Memory B cell (primary cell): Measurements from ENCODE around the gene PRR5.

Experiments
- ATAC-seq: fragments of 150-1000 bp; cut with Tn5 transposase; 2 replicates; pipeline ENCODE4 v1.10.0; 2021; ENCODE audit warnings: low read depth, mild to moderate bottlenecking, moderate library complexity
- DNase-seq, 2 donors: peaks; one replicate each; pipeline ENCODE4 v3.0.0; 2022; ENCODE audit warnings: low spot score in 2 of 2
- H3K27ac Mint-ChIP-seq: one replicate; pipeline ENCODE4 v1.8.0; 2022; ENCODE audit warnings: mild to moderate bottlenecking, moderate library complexity, mixed read lengths
- H3K27me3 Mint-ChIP-seq: one replicate; pipeline ENCODE4 v1.8.0; 2022; ENCODE audit warnings: mixed read lengths
- H3K36me3 Mint-ChIP-seq: one replicate; pipeline ENCODE4 v1.8.0; 2022; ENCODE audit warnings: mild to moderate bottlenecking, mixed read lengths
- H3K4me1 Mint-ChIP-seq: one replicate; pipeline ENCODE4 v1.8.0; 2022; ENCODE audit warnings: mixed read lengths
- H3K4me3 Mint-ChIP-seq: one replicate; pipeline ENCODE4 v1.8.0; 2022; ENCODE audit warnings: mild to moderate bottlenecking, moderate library complexity, mixed read lengths
- H3K9me3 Mint-ChIP-seq: one replicate; pipeline ENCODE4 v1.8.0; 2022; ENCODE audit warnings: mixed read lengths

The PRR5 gene

GRCh38 chr22:44750481-44750880 is 48.5 kb downstream of the PRR5 start:
- H3K27ac Mint-ChIP-seq, result no peak overlapping the region
- no peaks in the 10 kb centered on the region for H3K36me3 Mint-ChIP-seq
- H3K4me3 Mint-ChIP-seq, result no peak overlapping the region
- DNase-seq (no peak), ATAC-seq (no peak)
- no peaks in the 10 kb centered on the region for H3K4me1 Mint-ChIP-seq
- H3K9me3 Mint-ChIP-seq, result no peaks in the 10 kb centered on the region
- peaks cover 15% of the 10 kb centered on the region for H3K27me3 Mint-ChIP-seq

GRCh38 chr22:44752285-44753188 is 50.5 kb downstream of the PRR5 start, which contains the start of gene ARHGAP8:
TSS of gene ARHGAP8 (plus strand) at chr22:44752575. CDS start at chr22:44786528, 33,953 bp downstream.
- Mint-ChIP-seq H3K9me3 (no peaks in the 10 kb centered on the region), H3K4me1 (no peaks in the 10 kb centered on the region), H3K4me3 (peak within 1 kb of the TSS; percentile 71), H3K27me3 (peaks cover 17% of the 10 kb centered on the region), H3K36me3 (no peaks in the 10 kb centered on the region), H3K27ac (no peak within 1 kb of the TSS)
- ATAC-seq, result peak; percentile 19
- DNase-seq, result no peak

GRCh38 chr22:44753189-44754042 is 51.4 kb downstream of the PRR5 start:
- no peak overlapping the region for H3K27ac Mint-ChIP-seq
- no peak for ATAC-seq
- H3K9me3 Mint-ChIP-seq, result no peaks in the 10 kb centered on the region
- H3K36me3 Mint-ChIP-seq, result no peaks in the 10 kb centered on the region
- H3K4me3 Mint-ChIP-seq, result peak overlapping the region; percentile 71
- peaks cover 23% of the 10 kb centered on the region for H3K27me3 Mint-ChIP-seq
- H3K4me1 Mint-ChIP-seq, result no peaks in the 10 kb centered on the region
- no peak for DNase-seq

GRCh38 chr22:44754998-44755397 is 53.0 kb downstream of the PRR5 start:
- no peak overlapping the region for H3K27ac Mint-ChIP-seq
- H3K9me3 Mint-ChIP-seq, result no peaks in the 10 kb centered on the region
- no peak overlapping the region for H3K4me3 Mint-ChIP-seq
- ATAC-seq (no peak), DNase-seq (no peak)
- no peaks in the 10 kb centered on the region for H3K4me1 Mint-ChIP-seq
- H3K27me3 Mint-ChIP-seq, result peaks cover 28% of the 10 kb centered on the region
- peaks cover 1% of the 10 kb centered on the region for H3K36me3 Mint-ChIP-seq

- DNase-seq, result no peak
Measured at GRCh38 chr22:44755417-44755816, 53.4 kb downstream of the PRR5 start.

GRCh38 chr22:44755956-44756361 is 54.0 kb downstream of the PRR5 start:
- no peaks in the 10 kb centered on the region for H3K4me1 Mint-ChIP-seq
- no peak overlapping the region for H3K4me3 Mint-ChIP-seq
- peaks cover 25% of the 10 kb centered on the region for H3K27me3 Mint-ChIP-seq
- no peak overlapping the region for H3K27ac Mint-ChIP-seq
- DNase-seq (no peak), ATAC-seq (no peak)
- peaks cover 1% of the 10 kb centered on the region for H3K36me3 Mint-ChIP-seq
- no peaks in the 10 kb centered on the region for H3K9me3 Mint-ChIP-seq

More at GRCh38 chr22:44755417-44755816, 53.4 kb downstream of the PRR5 start:
- Mint-ChIP-seq H3K9me3 (no peaks in the 10 kb centered on the region), H3K4me3 (no peak overlapping the region), H3K27me3 (peaks cover 25% of the 10 kb centered on the region), H3K36me3 (peaks cover 1% of the 10 kb centered on the region), H3K4me1 (no peaks in the 10 kb centered on the region), H3K27ac (no peak overlapping the region)
- ATAC-seq, result no peak

- Mint-ChIP-seq H3K4me3 (no peak overlapping the region), H3K36me3 (peaks cover 7% of the 10 kb centered on the region), H3K27ac (no peak overlapping the region), H3K9me3 (peaks cover 5% of the 10 kb centered on the region), H3K27me3 (peaks cover 22% of the 10 kb centered on the region), H3K4me1 (no peaks in the 10 kb centered on the region)
- ATAC-seq, result no peak
- no peak for DNase-seq
Measured at GRCh38 chr22:44758344-44758973, 56.5 kb downstream of the PRR5 start.

GRCh38 chr22:44759001-44759400 is 57.0 kb downstream of the PRR5 start:
- Mint-ChIP-seq H3K36me3 (peaks cover 8% of the 10 kb centered on the region), H3K4me1 (no peaks in the 10 kb centered on the region), H3K9me3 (peaks cover 6% of the 10 kb centered on the region), H3K27me3 (peaks cover 19% of the 10 kb centered on the region), H3K27ac (no peak overlapping the region), H3K4me3 (no peak overlapping the region)
- DNase-seq (no peak), ATAC-seq (no peak)

GRCh38 chr22:44759430-44760310 is 57.7 kb downstream of the PRR5 start:
- H3K36me3 Mint-ChIP-seq, result peaks cover 8% of the 10 kb centered on the region
- H3K27ac Mint-ChIP-seq, result no peak overlapping the region
- DNase-seq (no peak), ATAC-seq (no peak)
- H3K4me3 Mint-ChIP-seq, result no peak overlapping the region
- peaks cover 17% of the 10 kb centered on the region for H3K27me3 Mint-ChIP-seq
- H3K9me3 Mint-ChIP-seq, result peaks cover 6% of the 10 kb centered on the region
- H3K4me1 Mint-ChIP-seq, result no peaks in the 10 kb centered on the region

GRCh38 chr22:44760476-44760875 is 58.5 kb downstream of the PRR5 start:
- no peaks in the 10 kb centered on the region for H3K4me1 Mint-ChIP-seq
- no peak for DNase-seq
- peaks cover 8% of the 10 kb centered on the region for H3K36me3 Mint-ChIP-seq
- peaks cover 17% of the 10 kb centered on the region for H3K27me3 Mint-ChIP-seq
- no peak for ATAC-seq
- peaks cover 6% of the 10 kb centered on the region for H3K9me3 Mint-ChIP-seq
- H3K4me3 Mint-ChIP-seq, result no peak overlapping the region
- no peak overlapping the region for H3K27ac Mint-ChIP-seq

GRCh38 chr22:44761025-44761424 is 59.0 kb downstream of the PRR5 start:
- DNase-seq (no peak), ATAC-seq (no peak)
- no peaks in the 10 kb centered on the region for H3K4me1 Mint-ChIP-seq
- peaks cover 17% of the 10 kb centered on the region for H3K27me3 Mint-ChIP-seq
- H3K9me3 Mint-ChIP-seq, result peaks cover 6% of the 10 kb centered on the region
- no peak overlapping the region for H3K4me3 Mint-ChIP-seq
- H3K36me3 Mint-ChIP-seq, result peaks cover 8% of the 10 kb centered on the region
- no peak overlapping the region for H3K27ac Mint-ChIP-seq

GRCh38 chr22:44764373-44764772 is 62.4 kb downstream of the PRR5 start:
- peaks cover 6% of the 10 kb centered on the region for H3K9me3 Mint-ChIP-seq
- peaks cover 6% of the 10 kb centered on the region for H3K36me3 Mint-ChIP-seq
- no peak overlapping the region for H3K4me3 Mint-ChIP-seq
- H3K27me3 Mint-ChIP-seq, result peaks cover 8% of the 10 kb centered on the region
- no peaks in the 10 kb centered on the region for H3K4me1 Mint-ChIP-seq
- ATAC-seq (no peak), DNase-seq (no peak)
- H3K27ac Mint-ChIP-seq, result no peak overlapping the region

- Mint-ChIP-seq H3K27ac (no peak overlapping the region), H3K9me3 (peaks cover 6% of the 10 kb centered on the region), H3K4me1 (no peaks in the 10 kb centered on the region), H3K4me3 (no peak overlapping the region), H3K36me3 (peaks cover 6% of the 10 kb centered on the region), H3K27me3 (peaks cover 6% of the 10 kb centered on the region)
- no peak for DNase-seq
- ATAC-seq, result no peak
Measured at GRCh38 chr22:44764974-44765373, 63.0 kb downstream of the PRR5 start.
